ENCODE results near the gene RPS16.

DNA sequence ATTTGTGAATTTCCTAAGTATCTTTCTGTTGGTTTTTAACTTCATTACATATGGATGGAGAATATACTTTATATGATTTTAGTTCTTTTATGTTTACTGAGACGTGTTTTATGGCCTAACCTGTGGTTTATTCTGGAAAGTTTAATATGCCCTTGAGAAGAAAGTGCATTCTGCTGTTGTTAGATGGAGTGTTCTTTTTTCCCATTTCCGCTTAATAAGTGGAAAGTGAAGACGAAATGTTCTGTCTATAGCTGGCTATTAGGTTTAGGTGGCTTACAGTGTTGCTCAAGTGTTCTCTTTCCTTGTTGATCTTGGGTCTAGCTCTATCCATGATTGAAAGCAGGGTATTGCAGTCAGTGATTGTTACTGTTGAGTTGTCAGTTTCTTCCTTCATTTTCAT, 27.7 kb upstream of the RPS16 start:
- TF ChIP-seq, protein P1, sequence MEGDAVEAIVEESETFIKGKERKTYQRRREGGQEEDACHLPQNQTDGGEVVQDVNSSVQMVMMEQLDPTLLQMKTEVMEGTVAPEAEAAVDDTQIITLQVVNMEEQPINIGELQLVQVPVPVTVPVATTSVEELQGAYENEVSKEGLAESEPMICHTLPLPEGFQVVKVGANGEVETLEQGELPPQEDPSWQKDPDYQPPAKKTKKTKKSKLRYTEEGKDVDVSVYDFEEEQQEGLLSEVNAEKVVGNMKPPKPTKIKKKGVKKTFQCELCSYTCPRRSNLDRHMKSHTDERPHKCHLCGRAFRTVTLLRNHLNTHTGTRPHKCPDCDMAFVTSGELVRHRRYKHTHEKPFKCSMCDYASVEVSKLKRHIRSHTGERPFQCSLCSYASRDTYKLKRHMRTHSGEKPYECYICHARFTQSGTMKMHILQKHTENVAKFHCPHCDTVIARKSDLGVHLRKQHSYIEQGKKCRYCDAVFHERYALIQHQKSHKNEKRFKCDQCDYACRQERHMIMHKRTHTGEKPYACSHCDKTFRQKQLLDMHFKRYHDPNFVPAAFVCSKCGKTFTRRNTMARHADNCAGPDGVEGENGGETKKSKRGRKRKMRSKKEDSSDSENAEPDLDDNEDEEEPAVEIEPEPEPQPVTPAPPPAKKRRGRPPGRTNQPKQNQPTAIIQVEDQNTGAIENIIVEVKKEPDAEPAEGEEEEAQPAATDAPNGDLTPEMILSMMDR (IDR thresholded peaks at IDR 0.05), result no peak
- TF ChIP-seq ZFX (IDR thresholded peaks at IDR 0.05; ENCODE audit: borderline replicate concordance), result no peak
